ENCODE data around the gene PTPRJ.

PTPRJ gene

GRCh38 chr11:48040830-48041444, 60.6 kb downstream of the PTPRJ start:
- DNase-seq (ENCODE audit: low spot score), result no peak

GRCh38 chr11:48041877-48042695, 61.7 kb downstream of the PTPRJ start:
- no peak for DNase-seq (ENCODE audit: low spot score)

GRCh38 chr11:48043111-48043990, 63.0 kb downstream of the PTPRJ start:
- DNase-seq (ENCODE audit: low spot score), result no peak

GRCh38 chr11:48043991-48044512, 63.7 kb downstream of the PTPRJ start:
- no peak for DNase-seq (ENCODE audit: low spot score)

- no peak for DNase-seq (ENCODE audit: low spot score)
These were observed 64.2 kb downstream of the PTPRJ start for GRCh38 chr11:48044577-48044976.

- DNase-seq (ENCODE audit: low spot score), result no peak
These were observed 65.2 kb downstream of the PTPRJ start for GRCh38 chr11:48045536-48045935.

- DNase-seq (ENCODE audit: low spot score), result no peak
These were observed 67.3 kb downstream of the PTPRJ start for GRCh38 chr11:48047616-48048015.

GRCh38 chr11:48049036-48049435, 68.7 kb downstream of the PTPRJ start:
- no peak for DNase-seq (ENCODE audit: low spot score)

GRCh38 chr11:48050304-48050703, 69.9 kb downstream of the PTPRJ start:
- no peak for DNase-seq (ENCODE audit: low spot score)

GRCh38 chr11:48051217-48051830, 71.0 kb downstream of the PTPRJ start:
- no peak for DNase-seq (ENCODE audit: low spot score)

- no peak for DNase-seq (ENCODE audit: low spot score)
These were observed 72.1 kb downstream of the PTPRJ start for GRCh38 chr11:48052183-48053044.

- DNase-seq (ENCODE audit: low spot score), result no peak
These were observed 74.6 kb downstream of the PTPRJ start for GRCh38 chr11:48054994-48055291.

GRCh38 chr11:48055292-48056132, 75.2 kb downstream of the PTPRJ start:
- DNase-seq (ENCODE audit: low spot score), result no peak

GRCh38 chr11:48056325-48057183, 76.2 kb downstream of the PTPRJ start:
- DNase-seq (ENCODE audit: low spot score), result no peak

- no peak for DNase-seq (ENCODE audit: low spot score)
These were observed 77.7 kb downstream of the PTPRJ start for GRCh38 chr11:48058064-48058463.

GRCh38 chr11:48058788-48059187, 78.4 kb downstream of the PTPRJ start:
- no peak for DNase-seq (ENCODE audit: low spot score)

GRCh38 chr11:48062649-48063048, 82.3 kb downstream of the PTPRJ start:
- DNase-seq (ENCODE audit: low spot score), result no peak

- no peak for DNase-seq (ENCODE audit: low spot score)
These were observed 83.1 kb downstream of the PTPRJ start for GRCh38 chr11:48063424-48063978.

- DNase-seq (ENCODE audit: low spot score), result no peak
These were observed 83.9 kb downstream of the PTPRJ start for GRCh38 chr11:48064306-48064705.

All from left forelimb (tissue), 1 donor.